ENCODE data around the gene PTPRG.
"Not testable (repeated sequence)": the region's sequence is repeated elsewhere in the genome, so short reads cannot be mapped to it uniquely, and the experiment has no call there.

The PTPRG gene

DNA sequence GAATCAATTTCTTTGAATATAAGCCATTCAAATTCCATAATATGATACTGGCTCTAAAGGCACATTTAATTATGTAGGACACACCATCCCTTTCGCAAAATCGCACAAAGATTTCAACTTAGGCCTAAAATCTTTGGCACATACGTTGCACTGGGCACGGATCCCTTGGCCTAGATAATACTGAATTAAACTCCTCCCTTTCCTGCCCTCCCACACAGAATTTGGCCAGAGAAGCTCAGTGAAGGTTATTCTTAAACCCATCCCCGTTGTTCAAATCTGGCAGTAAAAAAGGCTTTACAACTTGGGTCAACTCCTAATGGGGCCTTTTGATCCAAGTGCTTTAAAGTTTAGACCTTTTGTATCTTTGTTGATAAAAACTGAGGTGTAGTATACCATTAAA lies 247.2 kb downstream of the PTPRG start:
- DNase-seq, result no peak

DNA sequence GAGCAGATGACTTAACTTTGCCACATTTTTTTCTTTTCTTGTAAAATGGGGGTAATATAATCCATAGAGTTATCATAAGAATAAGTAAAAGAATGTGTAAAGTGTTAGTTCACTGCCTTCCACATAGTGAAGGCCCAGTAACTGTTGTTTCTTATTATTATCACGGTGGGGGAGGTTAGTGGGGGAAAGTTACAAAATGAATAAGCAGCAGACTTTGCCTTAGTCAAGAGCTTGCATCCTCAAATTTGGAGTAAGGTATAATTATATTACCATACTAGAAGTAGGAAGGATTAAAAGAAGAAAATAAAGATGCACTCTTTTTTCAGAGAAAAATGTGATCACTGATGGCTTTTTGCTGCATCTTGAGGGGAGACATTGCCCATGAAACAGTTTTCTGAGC lies 247.6 kb downstream of the PTPRG start:
- no peak for DNase-seq

DNA sequence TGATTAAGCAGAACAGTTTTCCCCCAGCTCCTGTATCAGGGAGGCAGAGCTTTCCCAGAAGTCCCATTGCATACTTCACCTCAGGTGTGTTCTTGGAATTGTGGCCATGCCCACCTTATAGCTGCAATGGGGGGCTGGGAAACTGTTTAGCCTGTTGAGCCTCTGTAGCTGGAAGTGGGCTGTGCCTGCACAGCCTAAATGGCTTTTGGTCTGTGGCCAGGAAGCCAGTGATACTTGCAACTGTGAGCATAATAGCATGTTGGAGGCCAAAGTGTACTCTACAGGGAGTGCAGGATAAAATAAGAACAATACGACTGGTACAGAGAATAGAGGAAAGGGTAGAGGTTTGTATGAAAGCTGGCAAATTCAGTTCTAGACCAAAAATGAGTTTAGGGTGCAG lies 248.5 kb downstream of the PTPRG start:
- DNase-seq, result no peak

DNA sequence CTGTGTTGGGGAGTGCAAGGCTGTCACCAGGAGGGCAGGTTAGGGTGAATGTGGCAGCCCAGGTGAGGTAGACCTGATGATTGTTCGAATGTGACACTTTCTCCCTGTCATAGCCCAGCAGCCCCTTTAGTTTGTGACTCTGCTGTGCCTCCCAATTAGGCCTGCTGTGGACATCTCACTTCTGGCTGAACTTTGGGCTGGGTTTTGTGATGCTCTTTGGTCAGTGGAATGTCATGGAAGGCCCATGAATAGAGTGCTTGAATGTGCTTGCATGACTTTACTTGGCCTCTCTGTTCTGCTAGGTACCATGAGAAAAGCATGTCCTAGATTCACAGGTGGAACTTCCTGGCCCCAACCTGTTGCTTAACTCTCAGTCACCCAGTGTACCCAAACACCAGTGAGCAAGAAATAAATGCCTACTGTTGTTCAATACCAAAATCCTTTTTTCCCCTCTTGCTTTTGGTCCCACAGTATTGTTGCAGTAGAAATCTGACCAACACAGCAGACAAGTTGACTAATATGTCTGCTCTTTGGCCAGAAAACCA lies 249.7 kb downstream of the PTPRG start:
- no peak for DNase-seq

DNA sequence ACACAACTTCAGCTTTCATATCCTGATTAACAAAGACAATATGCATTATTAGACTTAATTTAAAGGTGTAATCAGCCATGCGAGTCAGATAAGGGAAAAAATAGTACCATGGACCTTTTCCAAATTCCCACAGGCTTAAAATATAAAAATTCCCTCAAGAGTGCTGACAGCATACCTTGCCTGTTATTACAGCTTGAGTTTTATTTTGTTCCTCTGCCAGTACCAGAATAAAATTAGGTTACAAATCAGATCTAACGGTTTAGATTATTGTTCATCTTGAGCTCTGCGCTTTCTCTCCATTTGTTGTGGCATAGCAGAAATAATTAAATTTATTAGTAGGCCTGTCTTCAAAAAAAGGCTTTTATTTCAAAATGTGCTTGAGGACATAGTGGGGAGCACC lies 250.3 kb downstream of the PTPRG start:
- no peak for DNase-seq

DNA sequence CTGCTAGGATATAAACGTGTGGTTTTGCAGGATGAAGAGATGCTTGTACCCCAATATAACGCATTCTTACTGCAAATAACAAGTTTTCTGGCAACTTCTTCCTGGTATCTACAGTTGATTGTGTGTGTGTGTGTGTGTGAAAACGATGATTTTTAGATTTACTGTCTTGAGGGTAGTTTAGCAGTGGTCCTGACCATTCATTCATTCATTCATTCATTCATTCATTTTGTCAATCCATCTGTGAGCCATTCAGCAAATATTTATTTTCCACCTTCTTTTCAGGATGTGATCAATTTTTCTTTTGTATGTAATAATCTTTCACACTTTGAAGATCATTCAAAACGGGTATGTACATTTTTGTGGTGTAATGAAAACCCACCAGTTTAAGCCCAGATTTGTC lies 250.7 kb downstream of the PTPRG start:
- DNase-seq, result no peak

DNA sequence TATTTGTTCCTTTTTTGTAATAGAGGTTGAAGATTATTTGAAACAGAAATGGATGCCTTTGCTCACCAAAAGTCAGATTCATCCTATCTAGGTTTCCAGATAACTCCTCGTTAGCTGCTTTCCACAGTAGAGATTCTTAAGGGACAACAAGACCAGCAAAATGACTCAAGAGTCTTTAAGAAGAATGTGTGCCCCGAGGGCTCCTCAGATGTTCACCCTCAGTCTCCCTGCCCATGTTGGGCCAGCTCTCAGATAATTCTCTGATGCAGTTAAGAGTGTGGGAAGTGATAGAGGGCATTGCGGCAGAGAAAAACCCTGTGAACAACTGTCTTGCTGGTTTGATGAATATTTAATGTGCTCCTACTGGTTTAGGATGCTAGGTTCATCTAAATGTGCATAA lies 251.1 kb downstream of the PTPRG start:
- no peak for DNase-seq

DNA sequence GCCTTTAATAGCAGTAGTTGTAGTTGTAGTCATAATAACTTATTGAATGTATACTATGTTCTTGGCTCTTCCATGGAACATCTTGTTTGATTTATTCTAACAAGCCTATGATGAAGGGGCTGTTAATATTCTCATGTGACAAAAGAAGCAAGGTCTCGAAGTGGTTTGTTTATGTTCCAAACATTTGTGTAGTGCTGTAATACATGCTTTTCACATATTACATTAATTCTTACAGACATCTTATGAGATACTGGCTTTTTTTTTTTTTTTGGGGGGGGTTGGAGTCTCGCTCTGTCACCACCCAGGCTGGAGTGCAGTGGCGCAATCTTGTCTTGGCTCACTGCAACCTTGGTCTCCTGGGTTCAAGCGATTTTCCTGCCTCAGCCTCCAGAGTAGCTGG lies 252.3 kb downstream of the PTPRG start:
- DNase-seq, result no peak

DNA sequence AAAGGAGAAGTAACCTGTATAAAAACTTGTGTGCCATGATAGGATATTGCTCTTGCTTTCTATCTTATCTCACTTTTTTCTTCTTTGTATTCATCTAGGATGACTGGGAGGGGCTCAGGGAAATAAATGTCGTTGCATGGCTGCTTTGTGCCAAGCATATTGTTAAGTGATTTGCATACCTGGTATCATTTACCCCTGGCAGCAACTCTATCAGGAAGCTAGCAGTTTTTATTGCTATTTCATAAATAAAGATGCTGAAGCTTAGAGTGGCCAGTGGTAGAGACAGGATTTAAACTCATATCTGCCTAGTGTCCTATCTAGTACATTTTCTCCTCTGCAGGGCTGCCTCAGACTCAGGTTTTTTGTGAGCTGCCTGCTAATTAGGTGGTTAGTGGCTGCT lies 253.3 kb downstream of the PTPRG start:
- DNase-seq, result no peak

DNA sequence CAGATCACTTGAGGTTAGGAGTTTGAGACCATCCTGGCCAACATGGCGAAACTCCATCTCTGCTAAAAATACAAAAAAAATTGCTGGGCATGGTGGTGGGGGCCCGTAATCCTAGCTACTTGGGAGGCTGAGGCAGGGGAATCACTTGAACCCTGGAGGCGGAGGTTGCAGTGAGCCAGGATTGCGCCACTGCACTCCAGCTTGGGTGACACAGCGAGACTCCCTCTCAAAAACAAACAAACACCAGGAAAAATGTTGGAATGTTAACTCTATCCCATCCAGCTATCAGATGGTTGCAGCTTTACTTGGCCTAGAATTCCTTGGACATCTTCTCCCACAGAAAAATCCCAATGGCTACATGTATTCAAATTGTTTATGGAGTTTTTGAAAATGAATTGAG lies 254.9 kb downstream of the PTPRG start:
- DNase-seq, result not testable (repeated sequence)

DNA sequence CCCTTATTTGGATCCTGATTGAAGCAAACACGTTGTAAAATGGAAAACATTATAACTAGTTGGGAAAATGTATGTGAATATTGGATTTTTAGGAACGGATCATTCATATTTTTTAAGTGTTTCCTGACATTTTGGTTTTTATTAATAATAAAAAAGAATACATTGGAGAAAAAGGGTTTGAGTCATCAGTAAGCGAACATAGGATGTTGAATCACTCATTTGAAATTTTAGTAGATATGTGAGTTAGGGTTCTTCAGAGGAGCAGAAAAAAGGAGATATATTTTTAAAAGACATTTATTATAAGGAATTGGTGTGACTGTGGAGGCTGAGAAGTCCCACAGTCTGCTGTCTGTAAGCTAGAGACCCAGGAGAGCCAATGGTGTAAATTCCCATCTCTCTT lies 258.5 kb downstream of the PTPRG start:
- no peak for DNase-seq

DNA sequence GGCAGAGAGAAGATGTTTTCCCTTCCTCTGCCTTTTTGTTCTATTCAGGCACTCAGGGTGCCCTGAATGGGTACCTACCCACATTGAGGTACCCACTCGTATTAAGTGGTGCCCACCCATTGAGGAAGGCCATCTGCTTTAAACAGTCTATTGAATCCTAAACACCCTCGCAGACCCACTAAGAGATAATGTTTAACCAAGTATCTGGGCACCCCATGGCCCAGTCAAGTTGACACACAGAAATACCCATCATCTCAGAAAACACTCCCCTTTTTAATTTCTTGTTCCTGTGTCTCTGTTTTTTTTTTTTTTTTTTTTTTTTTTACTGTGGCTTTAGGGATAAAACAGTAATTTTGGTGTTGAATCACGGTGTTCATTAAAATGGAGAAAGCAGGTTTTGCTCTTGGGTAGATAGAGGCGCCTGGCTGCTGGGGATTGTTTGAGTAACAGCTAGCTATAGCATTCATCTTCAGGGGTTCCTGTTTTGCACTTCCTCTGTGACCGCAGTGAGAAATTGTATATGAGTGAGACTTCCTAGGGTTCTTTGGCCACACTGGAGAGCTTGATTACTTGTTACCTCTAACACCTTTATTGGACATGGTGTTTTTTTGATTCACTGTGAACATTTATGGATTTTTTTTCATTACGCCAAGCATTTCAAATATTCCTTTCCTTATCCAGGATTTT lies 259.1 kb downstream of the PTPRG start:
- DNase-seq, result no peak

DNA sequence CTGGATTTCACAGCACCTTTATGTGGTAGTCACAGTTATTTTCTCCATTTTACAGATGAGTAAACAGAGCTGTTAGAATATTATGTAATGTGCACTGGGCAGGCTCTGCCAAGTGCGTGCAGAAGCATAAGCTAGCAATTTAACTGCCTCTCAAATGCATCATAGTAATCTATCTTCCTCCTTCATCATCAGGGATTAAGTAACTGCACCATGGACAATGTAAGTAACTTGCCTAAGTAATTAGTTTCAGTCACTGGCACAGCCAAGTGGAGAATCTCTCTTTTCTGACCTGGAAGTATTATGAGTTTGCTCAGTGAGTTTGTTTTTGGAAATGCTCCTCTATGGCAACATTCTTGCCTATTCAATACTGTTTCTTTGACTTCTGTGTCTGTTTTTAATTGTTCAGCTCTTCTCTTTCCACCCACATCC lies 260.5 kb downstream of the PTPRG start:
- DNase-seq, result no peak

DNA sequence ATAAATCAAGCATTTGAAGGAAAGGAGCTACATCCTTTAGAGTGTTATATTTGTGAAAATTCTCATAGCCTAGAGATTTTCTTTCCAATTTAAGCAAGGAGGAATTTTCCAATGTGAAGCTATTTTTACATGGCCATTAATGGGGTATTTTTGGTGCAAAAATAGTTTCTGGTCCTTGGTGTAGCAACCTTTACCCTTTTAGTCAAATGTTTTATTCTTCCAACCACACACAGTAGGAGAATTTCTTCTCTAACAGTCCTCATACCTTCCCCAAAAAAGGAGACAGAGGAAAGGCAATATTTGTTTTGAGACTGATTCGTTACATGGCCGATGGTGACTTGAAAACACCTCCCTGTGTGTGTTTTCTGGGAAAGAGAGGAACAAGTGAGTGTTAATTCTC lies 261.2 kb downstream of the PTPRG start:
- DNase-seq, result no peak

DNA sequence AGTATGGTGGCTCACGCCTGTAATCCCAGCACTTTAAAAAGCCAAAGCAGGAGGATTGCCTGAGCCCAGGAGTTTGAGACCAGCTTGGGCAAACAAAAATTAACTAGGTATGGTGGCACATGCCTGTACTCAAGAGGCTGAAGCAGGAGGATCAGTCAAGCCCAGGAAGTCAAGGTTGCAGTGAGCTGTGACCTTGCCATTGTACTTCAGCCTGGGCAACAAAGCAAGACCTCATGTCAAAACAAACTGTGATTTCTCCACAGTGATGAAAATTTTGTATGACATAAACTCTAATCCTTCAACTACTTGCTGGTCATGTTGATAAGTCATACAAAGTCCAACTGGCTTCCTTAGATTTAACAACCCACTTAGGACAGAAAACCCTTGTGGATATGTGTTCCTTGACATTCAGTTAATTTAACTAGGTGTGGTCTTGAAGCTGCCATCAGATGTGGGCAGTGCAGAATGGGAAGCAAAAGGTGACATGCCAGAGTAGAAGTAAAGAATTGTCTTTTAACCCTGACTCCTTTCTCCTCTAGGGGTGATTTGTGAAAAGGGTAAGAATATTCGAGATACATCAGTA lies 263.3 kb downstream of the PTPRG start:
- no peak for DNase-seq

DNA sequence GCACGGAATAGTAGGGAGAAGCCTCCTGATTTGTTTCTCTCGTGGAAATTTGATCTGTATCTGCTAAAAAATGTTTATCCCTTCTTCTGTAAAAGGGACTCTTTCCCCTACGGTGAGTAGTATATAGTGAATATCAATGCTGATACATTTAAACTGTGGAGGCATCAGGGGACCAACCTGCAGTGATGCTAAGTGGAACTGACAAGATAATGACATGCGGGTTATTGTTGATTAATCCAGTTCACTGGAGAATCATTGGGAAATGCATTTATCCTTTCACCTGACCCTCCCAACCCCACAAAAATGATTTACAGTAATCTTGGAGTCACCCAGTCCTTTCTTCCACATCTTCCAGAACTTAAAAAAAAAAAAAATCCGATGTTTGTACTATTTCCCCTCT lies 264.8 kb downstream of the PTPRG start:
- no peak for DNase-seq

DNA sequence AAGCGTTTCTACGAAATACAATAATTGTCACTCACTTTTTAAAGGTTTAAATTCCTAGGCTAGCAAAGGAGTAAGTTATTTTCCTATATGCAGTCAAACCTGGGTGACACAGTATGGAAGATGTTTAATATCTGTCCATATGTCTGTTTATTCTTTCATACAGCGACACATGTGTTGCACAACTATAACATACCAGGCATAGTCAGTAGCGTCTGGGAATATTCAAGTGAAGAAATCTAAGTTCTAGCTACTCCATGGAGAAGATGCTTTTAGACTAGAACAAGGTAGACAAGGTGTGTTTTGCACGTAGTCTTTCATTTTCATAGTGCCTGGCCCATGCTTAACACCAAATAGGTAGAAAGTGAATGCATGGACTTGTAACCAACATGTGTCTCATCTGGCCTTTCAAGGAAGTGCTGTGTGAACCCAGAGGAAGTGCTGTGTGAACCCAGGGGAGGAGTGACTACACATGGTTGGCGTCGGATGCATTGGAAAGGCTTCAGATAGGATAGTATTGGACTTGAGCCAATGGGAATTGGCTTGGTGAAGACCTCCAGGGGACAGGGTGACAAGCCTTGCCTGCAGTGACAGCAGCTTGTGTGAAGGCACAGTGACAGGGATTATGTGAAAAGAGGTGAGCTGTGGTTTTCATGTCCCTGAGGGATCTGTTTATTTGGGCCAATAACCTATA lies 267.0 kb downstream of the PTPRG start:
- DNase-seq, result no peak

DNA sequence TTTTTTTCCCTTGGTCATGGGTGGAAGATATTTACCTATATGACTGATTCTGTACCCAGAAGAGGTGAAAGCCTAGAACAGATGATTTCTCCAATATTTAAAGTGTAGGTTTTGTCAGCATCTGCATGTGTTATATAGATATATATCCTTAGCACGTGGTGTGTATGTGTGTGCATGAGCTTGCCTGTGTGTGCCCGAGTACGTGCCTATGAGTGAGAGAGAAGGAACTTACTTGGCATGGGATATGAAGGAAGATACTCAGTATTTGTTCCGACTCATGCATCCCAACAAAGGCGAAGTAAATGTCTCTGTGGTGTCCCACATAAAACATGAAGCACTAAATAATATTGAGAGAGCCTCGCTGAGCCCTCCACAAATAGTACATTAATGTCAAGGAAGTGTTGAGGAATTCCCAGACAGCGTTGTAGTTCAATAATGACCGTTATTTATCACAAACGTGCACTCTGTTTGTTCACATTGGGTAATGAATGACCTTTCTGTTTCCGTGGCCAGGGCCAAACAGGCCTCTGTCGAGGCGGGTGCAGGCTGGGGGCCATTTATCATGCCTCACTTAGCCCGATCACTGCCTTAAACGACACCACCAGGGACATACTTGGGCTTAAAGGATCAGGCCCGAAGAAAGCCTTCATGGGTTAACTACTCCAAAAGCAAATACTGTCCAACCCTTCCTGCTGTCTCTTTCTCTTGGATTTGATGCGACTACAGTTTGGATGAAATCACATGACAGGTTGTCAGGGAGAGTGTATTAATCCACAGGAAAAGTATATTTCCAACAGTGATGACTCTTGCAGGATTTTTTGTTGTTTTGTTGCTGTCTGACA lies 267.7 kb downstream of the PTPRG start:
- DNase-seq, result no peak

DNA sequence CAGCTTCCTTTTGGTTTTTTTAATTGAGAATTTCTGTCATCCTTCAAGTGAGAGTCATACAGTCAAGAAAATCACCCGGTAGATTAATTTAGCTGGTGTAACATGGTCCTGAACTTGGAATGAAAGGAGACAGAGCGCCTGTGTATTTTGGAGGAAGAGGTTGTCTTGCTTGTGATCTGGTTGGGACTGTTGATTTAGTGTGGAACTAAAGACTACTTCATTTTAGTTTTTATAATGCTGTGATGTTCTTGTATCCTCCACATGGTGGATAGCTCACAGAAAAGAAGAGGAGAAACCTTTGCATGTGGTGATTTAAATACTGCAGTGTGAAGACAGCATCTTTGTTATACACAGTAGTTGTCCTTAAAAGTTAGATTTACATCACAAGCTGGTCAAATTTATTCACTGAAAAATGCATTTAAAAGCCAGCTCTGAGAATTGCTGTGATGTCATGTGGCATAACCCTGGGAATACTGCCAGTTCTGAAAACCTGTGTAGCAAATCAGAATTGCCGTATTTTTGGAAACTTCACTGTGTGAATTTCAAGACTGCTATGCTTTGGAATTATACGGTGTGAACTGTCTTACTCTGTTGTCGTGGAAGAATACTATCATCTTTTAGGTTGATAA lies 268.5 kb downstream of the PTPRG start:
- no peak for DNase-seq

DNA sequence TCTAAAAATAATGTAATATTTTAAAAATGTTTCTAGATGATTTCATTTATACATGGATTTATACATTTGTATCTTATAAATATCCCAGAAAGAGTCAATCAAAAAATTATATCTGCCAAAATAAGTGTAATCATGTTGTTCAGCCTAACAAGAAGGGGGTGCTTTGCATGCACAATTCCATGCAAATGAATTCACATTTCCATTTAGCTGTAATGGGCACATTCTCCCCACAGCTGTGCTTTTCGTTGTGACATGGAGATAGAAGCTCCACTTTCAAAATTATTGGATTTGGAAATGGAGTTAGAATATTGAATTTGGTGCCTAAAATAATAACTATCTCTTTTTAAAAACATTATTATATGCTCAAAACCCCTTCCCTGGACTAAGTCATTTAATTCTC lies 270.6 kb downstream of the PTPRG start:
- no peak for DNase-seq

DNA sequence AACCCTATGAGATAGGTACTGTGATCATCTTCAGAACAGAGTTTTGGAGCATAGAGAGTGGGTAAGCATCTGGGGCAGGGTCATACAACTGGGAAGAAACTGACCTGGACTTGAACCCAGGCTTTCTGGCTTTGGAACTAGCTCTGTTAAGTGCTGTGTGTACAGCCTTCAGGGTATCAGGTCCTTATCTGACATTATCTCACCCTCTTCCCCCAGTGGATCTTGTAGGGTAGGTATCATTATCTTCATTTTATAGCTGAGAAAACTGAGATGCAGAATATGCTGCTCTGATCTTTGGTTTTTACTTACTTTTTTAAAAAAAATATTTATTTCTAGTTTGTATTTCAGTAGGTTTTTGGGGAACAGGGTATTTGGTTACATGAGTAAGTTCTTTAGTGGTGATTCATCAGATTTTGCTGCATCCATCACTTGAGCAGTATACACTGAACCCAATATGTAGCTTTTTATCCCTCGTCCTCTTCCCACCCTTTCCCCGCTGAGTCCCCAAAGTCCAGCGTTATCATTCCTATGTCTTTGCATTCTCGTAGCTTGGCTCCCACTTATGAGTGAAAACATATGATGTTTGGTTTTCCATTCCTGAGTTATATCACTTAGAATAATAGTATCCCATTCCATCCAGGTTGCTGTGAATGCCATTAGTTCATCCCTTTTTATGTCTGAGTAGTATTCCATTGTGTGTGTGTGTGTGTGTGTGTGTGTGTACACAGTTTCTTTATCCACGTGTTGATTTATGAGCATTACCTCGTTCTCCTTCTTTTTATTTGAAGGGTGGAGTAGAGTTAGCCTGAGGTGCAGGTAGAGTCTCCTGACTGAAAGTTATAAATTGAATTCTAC lies 271.2 kb downstream of the PTPRG start:
- no peak for DNase-seq

DNA sequence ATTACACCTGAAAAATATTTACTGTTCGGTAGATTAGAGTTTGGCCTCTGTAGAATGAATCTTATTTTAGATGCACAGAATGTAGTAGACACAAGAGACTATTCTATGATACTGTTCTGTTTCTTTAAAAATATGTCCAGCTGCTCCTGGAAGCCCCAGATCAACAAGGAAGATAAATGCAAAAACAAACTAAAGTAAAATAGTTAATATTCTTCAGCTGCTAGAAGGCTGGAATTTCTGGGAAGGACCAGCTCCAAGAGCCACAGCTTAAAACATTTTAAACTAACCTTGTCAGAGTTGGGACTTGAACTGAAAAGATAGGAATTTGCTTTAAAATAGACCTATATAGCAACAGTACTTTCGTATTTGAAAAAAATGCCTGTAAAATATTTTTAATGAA lies 277.9 kb downstream of the PTPRG start:
- DNase-seq, result no peak

Measured in CD4-positive, alpha-beta T cell treated with Interleukin-17A for 4 hours (primary cell).